GM18909 (cell line): ENCODE measurements around the gene MAD1L1.

ENCODE experiments used
- ATAC-seq: cut with Tn5 transposase; IDR thresholded peaks from one replicate; pipeline ENCODE4 v1.9.1; 2021; ENCODE audit warnings: mild to moderate bottlenecking; ENCODE audit not compliant: unreplicated experiment, poor library complexity

MAD1L1 gene

GRCh38 chr7:2055956-2056355, 176.8 kb downstream of the MAD1L1 start:
- no peak for ATAC-seq

DNA sequence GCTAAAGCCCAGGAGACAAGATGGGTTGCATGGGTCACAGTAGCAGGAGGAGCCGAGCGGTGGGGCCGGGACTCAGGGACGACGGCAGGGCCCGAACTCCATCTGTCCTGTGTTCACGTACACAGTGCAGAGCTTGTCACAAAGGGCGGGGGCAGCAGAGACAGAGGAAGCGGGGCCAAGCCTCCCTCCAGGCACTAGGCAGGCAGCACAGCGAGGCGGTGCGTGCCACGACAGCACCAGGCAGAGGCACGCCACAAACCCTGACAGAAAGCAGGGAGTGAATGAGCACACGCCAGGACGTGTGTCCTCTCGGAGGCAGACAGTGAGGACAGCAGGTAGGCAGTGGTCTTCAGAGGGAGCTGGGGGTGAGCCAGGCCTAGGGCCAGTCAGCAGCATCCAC, 177.8 kb downstream of the MAD1L1 start:
- ATAC-seq, result no peak

DNA sequence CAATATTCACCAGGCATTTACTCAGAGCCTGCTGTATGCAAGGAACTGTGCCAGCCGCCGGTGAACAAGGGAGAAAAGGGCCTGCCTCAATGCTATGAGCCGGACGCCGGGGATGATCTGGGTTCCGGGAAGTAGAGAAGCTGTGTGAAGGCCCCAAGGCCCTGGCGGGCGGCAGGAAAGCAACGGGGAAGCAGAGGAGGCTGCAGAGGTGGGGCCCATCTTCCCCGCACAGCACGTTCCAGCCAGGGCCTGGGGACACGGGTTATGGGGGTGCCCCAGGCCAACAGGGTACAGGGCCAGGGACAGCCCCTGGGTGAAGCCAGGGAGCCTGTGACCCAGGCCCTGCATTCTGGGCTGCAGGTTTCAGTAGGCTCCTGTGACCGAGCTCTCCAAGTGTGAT, 179.3 kb downstream of the MAD1L1 start:
- no peak for ATAC-seq

DNA sequence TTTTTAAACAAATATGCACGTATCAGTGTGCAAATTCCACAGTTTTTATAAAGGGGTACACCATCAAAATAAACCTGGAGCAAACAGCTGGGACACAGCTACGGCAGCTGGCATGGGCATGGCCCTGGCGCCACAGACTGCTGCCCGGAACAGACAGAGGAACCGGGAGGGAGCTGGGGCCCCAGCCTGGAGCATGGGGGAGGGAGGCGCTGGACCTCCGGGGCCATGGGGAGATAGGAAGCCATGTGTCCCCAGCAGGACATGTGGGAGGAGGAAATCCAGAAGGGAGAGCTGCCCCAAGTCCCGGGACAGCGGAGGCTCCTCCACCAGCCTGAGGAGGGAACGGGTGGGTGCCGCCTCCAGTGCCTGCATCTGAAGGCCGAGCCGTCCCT, 180.1 kb downstream of the MAD1L1 start:
- no peak for ATAC-seq

DNA sequence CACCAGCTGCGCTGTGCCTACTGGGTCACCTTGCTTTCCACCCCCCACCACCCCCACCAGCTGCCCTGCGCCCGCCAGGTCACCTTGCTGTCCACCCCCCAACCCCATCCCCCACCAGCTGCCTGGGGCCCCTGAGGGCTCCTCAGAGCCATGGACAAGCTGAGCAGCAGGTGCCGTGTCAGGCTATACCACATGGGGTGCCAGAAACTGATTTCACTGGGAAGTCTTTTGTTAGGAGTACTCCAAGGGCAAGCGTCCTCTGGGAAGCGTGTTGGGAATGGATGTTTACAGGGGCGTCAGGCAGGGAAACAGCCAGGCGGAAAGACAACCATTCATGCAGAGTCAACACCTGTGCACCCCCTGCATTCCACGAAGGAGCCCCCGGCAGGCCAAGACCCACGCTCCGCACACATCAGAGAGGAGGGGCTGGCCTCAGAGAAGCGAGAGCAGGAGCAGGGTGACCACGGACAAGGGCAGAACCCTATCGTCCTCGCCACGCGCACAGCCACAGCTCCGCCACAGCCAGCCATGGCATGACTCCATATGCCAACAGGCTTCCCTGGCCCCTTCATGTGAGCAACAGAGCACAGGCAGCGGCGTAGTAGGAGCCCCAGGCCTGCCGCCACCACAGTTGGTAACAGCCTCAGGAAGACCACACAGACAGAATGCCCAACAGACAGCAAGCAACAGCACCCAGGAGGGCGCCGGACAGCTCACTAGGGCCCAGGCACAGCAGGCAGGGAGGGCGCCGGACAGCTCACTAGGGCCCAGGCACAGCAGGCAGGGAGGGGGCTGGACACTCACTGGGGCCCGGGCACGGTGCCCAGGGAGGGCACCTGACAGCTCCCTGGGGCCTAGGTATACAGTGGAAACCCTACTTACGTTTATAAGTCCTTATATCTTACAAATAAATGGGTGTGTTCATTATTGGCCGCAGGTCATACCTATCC, 180.8 kb downstream of the MAD1L1 start:
- no peak for ATAC-seq

- no peak for ATAC-seq
Measured at GRCh38 chr7:2050511-2050866, 182.3 kb downstream of the MAD1L1 start.

DNA sequence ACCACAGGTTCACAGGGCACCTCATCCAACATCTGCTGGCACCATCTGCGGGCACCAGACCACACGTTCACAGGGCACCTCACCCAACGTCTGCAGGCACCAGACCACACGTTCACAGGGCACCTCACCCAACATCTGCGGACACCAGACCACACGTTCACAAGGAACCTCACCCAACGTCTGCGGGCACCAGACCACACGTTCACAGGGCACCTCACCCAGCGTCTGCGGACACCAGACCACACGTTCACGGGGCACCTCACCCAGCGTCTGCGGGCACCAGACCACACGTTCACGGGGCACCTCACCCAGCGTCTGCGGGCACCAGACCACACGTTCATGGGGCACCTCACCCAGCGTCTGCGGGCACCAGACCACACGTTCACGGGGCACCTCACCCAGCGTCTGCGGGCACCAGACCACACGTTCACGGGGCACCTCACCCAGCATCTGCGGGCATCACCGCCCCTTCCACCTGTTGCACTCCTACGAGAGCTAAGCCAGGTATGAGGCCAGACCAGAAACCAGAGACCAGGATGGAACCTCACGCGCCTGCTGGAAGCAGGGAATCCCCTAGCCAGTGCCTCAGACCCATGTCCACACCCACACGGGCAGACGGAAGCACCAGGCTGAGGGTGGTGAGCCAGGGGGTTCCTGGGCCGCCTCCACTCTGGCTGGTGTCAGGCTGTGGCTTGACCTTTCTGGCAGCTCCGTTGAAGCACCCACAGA, 182.8 kb downstream of the MAD1L1 start:
- no peak for ATAC-seq

- ATAC-seq, result no peak
Measured at GRCh38 chr7:2049111-2049781, 183.5 kb downstream of the MAD1L1 start.

DNA sequence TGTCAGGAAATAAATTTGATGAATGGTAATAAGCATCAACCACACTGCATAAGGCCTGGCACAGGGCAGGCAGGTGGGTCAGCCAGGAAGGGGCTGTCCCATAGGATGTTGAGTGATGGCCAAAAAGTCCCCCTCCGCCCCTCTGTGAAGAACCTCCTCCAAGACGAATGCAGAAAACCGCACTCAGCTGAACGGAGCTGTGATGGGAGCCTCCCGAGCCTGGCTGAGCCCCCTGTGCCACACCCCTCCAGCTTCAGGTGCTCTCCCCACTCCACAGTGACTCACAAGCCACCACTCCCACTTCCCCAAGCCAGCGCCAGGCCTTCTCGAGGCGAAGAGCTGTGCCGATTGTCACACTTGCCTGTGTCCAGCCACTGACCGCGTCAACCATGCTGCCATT, 184.2 kb downstream of the MAD1L1 start:
- ATAC-seq, result no peak

- ATAC-seq, result no peak
Measured at GRCh38 chr7:2048006-2048405, 184.7 kb downstream of the MAD1L1 start.

GRCh38 chr7:2046581-2047565, 185.9 kb downstream of the MAD1L1 start:
- ATAC-seq, result no peak

DNA sequence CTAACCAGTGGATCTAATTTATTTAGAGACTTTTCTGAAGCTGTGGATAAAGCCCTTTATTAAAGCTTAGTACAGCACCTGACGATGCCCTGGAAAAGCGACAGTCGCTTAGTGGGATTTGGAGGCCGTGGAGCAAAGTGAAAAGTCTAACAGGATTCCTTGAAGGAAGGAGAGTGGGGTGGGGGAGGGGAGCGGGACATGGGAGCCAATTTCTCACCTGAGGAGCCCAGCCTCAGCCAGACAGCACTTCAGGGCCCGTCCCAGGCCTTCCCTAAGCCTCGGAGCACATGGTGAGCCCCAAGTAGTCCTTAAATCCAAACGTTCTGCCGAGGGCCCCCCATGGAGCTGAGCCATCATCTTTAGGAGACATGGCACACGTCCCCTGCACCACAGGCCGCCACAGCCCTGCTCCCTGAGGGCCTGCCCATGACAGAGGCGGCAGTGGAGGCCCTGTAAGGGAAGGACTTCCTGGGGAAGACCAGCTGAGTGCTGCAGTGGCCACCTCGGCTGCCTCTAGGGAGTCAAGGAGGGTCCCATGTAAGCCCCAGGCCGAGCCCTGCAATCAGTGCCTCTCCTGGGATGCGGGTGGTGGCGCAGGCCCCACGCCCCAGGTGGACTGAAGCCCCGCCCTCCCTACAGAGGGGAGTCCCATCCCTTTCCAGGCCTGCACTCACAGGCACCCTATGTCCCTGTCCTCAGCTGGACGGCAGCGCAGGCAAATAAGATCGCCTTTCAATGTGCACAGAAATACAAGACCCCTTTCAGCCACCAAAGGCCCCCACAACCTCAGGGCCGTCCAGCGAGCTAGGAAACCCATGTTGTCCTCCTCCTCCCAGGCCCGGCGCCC, 187.0 kb downstream of the MAD1L1 start:
- ATAC-seq, result no peak

GRCh38 chr7:2044883-2045471, 187.8 kb downstream of the MAD1L1 start:
- no peak for ATAC-seq

DNA sequence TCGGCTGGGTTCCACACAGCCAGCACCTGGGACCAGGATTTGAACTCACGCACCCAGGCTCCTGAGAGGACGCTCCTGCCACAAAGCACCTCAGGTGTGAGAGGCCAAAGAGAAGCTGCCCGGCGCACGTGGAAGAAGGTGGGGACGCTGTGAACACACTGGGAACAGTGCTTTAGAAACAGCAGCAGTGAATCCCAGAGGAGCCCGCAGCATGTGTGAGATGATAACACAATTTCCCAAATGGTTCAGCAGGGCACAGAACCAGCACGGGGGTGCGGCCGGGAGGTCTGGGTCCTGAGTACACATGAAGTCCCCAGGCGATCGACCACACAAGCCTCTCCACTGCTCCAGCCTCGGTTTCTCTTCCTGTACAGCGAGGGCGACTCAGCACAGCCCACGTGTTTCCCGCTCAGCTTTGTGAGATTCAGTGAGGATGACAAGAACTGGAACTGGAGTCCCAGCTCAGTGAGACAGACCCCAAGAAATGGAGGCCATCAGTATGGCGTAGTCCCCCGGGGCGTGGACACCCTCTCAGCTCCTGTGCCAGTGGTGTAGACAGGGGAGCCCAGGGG, 188.3 kb downstream of the MAD1L1 start:
- no peak for ATAC-seq

- ATAC-seq, result no peak
Measured at GRCh38 chr7:2043316-2044039, 189.3 kb downstream of the MAD1L1 start.

DNA sequence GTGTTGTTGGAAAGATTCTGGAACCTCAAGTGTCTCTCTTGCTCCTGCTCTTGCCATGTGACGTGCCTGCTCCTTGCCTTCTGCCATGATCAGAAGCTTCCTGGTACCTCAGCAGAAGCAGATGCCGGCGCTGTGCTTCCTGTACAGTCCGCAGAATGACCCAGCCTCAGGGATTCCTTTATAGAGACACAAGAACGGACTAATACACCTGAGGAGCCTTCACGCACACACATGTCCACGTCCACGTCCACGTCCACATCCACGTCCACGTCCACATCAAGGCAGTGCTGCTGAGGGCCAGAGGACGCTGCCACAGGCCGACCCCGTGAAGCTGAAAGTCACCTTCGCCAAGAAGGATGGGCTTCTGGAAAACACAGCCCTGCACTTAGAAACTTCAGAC, 190.1 kb downstream of the MAD1L1 start:
- ATAC-seq, result no peak

GRCh38 chr7:2041496-2042367, 191.0 kb downstream of the MAD1L1 start:
- ATAC-seq, result no peak
